Adrenal gland (tissue), 5 donors: ENCODE results near the gene ABCA1.

Experiments
- POLR2A ChIP-seq, 2 donors: fragments of 450-650 bp; IDR thresholded peaks; one replicate each; pipeline ENCODE4 v1.6.1; 2017; ENCODE audit warnings: antibody characterized with exemption in 2 of 2, mild to moderate bottlenecking in 2 of 2, moderate library complexity in 1 of 2
- TF ChIP-seq, protein P1 (sequence below), 6 experiments: fragments of 450-650 bp in 4 of 6; fragments of 200-600 bp in 2 of 6; sonication (generic) in 1 of 6; IDR thresholded peaks; 1 replicate in 5 of 6; 2 replicates in 1 of 6; pipeline versions ENCODE4 v1.5.1 to v1.8.0; 2016 to 2021; ENCODE audit warnings: antibody characterized with exemption in 6 of 6, mild to moderate bottlenecking in 2 of 6, moderate library complexity in 1 of 6
- donor health status: DM: no; HTN: no; CAD: no.

- TF ChIP-seq, protein P1, sequence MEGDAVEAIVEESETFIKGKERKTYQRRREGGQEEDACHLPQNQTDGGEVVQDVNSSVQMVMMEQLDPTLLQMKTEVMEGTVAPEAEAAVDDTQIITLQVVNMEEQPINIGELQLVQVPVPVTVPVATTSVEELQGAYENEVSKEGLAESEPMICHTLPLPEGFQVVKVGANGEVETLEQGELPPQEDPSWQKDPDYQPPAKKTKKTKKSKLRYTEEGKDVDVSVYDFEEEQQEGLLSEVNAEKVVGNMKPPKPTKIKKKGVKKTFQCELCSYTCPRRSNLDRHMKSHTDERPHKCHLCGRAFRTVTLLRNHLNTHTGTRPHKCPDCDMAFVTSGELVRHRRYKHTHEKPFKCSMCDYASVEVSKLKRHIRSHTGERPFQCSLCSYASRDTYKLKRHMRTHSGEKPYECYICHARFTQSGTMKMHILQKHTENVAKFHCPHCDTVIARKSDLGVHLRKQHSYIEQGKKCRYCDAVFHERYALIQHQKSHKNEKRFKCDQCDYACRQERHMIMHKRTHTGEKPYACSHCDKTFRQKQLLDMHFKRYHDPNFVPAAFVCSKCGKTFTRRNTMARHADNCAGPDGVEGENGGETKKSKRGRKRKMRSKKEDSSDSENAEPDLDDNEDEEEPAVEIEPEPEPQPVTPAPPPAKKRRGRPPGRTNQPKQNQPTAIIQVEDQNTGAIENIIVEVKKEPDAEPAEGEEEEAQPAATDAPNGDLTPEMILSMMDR (IDR thresholded peaks at IDR 0.05) = no peak
- TF ChIP-seq POLR2A (IDR thresholded peaks at IDR 0.05) = no peak
These were observed 33.3 kb upstream of the ABCA1 start for GRCh38 chr9:104961238-104961637.
